Ovary (tissue), 9 donors: ENCODE measurements around the gene SLC4A5. TPM values are rescaled to one million over a fixed set of nuclear protein-coding genes. Genes with fewer than 3 reads are reported as not detected.
A peak's percentile ranks its signal among the peaks of the same experiment; 100 is the strongest.

ENCODE experiments used
- DNase-seq, 5 donors: peaks; one replicate each; pipeline ENCODE4 v3.0.0-alpha.2; 2019 to 2020
- H3K27ac ChIP-seq, 2 donors: fragments of 200-600 bp; one replicate each; pipeline versions ENCODE4 v1.5.1 to v1.8.0; 2019 to 2022
- H3K27me3 ChIP-seq: fragments of 200-600 bp; one replicate; pipeline ENCODE4 v1.8.0; 2022
- H3K36me3 ChIP-seq: fragments of 200-600 bp; sonication (generic); one replicate; pipeline ENCODE4 v1.5.1; 2019
- H3K4me1 ChIP-seq: one replicate; pipeline ENCODE4 v1.8.1; 2013; ENCODE audit warnings: mild to moderate bottlenecking, moderate library complexity; ENCODE audit not compliant: insufficient read depth
- H3K4me3 ChIP-seq: fragments of 200-600 bp; sonication (generic); one replicate; pipeline ENCODE4 v1.5.1; 2017
- H3K9me3 ChIP-seq, 2 donors: fragments of 200-600 bp in 1 of 2; sonication (generic) in 1 of 2; one replicate each; pipeline versions ENCODE4 v1.5.1 to v1.8.1; 2013 to 2019; ENCODE audit warnings: mild to moderate bottlenecking in 1 of 2, moderate library complexity in 1 of 2
- CTCF ChIP-seq, 3 donors: fragments of 450-650 bp in 2 of 3; fragments of 200-600 bp in 1 of 3; IDR thresholded peaks; one replicate each; pipeline versions ENCODE4 v1.5.1 to v1.8.0; 2016 to 2022; ENCODE audit warnings: antibody characterized with exemption in 3 of 3, mild to moderate bottlenecking in 1 of 3
- EP300 ChIP-seq: sonication (generic); formaldehyde crosslinking; IDR thresholded peaks from one replicate; pipeline ENCODE4 v1.6.1; 2017; ENCODE audit warnings: antibody characterized with exemption
- POLR2A ChIP-seq: fragments of 450-650 bp; IDR thresholded peaks from one replicate; pipeline ENCODE4 v1.6.1; 2017; ENCODE audit warnings: antibody characterized with exemption, mild to moderate bottlenecking, moderate library complexity
- WGBS, 3 donors: extraction: QIAGEN DNeasy Blood & Tissue Kit in 1 of 3; methylation state at CpG; one replicate each; pipeline versions ENCODE4 v1.1.5 to v1.1.7; 2013 to 2017; 5-methylcytosine and 5-hydroxymethylcytosine counted together
- intact Hi-C, 4 donors: fragments of 100-400 bp; cut with DNase I; formaldehyde crosslinking; loops; one replicate each; pipeline versions ENCODE4 v1.11.0 to v1.15.1; 2022 to 2023
- polyA plus RNA-seq, 2 donors: library from polyadenylated mRNA; stranded (reverse); fragments of 200-250 nt in 1 of 2; fragments of 350-450 nt in 1 of 2; fragmentation: Illumina TruSeq in 1 of 2; extraction: RNeasy Lipid Tissue Mini Kit (QIAGEN cat#74804) in 1 of 2; gene quantifications; one replicate each; pipeline ENCODE4 v1.2.3, GENCODE V29; 2013 to 2014
- total RNA-seq, 7 donors: library from RNA; depleted of rRNA in 2 of 7; stranded (reverse); fragments of >200 nt in 2 of 7; fragmentation: NEBNext Ultra II Directional in 3 of 7; extraction: Animal tissue kit (Norgen Biotek cat#: 25700) in 3 of 7; gene quantifications; one replicate each; pipeline versions ENCODE4 v1.1.0 to v1.2.4, GENCODE V29; 2016 to 2023
- donor health status: DM: no; HTN: no; CAD: no; lungs with moderate emphysema.
- donor health status: DM: no; HTN: no; CAD: no.
- donor health status: Bipolar disorder and iron deficiency.
- donor health status: DM: yes; HTN: yes; CAD: no.
- donor health status: DM: no; HTN: no; CAD: no.
- donor health status: DM: yes; HTN: yes; CAD: no.

SLC4A5 gene
- total and polyA plus RNA-seq, 9 donors: 1.1 to 6.3 (median 2.4) TPM

- Histone ChIP-seq H3K36me3 (no peaks in the 10 kb centered on the region), H3K9me3 (no peaks in the 10 kb centered on the region), H3K27me3 (no peaks in the 10 kb centered on the region), H3K4me3 (no peak overlapping the region), H3K4me1 (no peaks in the 10 kb centered on the region), H3K27ac (no peak overlapping the region)
- no peak for DNase-seq
- TF ChIP-seq EP300: no peak
- no peak for TF ChIP-seq CTCF (IDR thresholded peaks at IDR 0.05)
- no peak for TF ChIP-seq POLR2A
- intact Hi-C loops: loop anchor here in 1 of 4 donors (10.0 kb wide), 1 partner anchor 109 kb away; the partner anchor contains the start of gene BOLA3
- WGBS, 3 donors: 18 to 30% (median 25%) methylated on average over 7 of the region's 7 CpGs
Observed at GRCh38 chr2:74253306-74253970, 89.8 kb downstream of the SLC4A5 start.

DNA sequence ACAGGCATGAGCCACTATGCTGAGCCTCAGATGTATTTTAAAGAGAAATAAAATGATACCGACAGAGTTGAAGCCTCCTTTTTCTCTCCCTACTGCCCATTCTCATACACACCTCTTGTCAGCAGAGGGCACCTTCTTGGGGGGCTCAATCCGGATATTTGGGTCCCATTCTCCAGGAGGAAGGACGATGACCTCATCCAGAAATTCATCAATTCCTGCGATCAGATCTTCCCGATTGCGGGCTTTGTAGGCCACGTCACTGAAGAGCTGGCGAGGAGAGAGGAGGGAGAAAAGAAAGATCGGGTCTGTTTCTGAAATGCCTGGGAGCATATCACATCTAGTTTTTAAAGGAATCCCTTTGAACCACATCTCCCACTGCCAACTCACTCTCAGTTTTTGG lies 90.4 kb downstream of the SLC4A5 start:
- DNase-seq: peak in 1 of 5 donors; percentile 4
- Histone ChIP-seq H3K4me3 (no peak overlapping the region), H3K4me1 (no peaks in the 10 kb centered on the region), H3K9me3 (no peaks in the 10 kb centered on the region), H3K27ac (no peak overlapping the region), H3K36me3 (no peaks in the 10 kb centered on the region), H3K27me3 (no peaks in the 10 kb centered on the region)
- TF ChIP-seq POLR2A (no peak), EP300 (no peak), CTCF (IDR thresholded peaks at IDR 0.05) (no peak)
- intact Hi-C loops: loop anchor here in 1 of 4 donors (10.0 kb wide), 1 partner anchor 108 kb away; the partner anchor contains the start of gene BOLA3
- 64 to 65% (median 65%) methylated on average over 9 of the region's 9 CpGs for WGBS, 3 donors

- peak in 1 of 5 donors; percentile 9 for DNase-seq
- H3K27me3 ChIP-seq: no peaks in the 10 kb centered on the region
- no peak overlapping the region for H3K4me3 ChIP-seq
- 85 to 90% (median 87%) methylated on average over 10 of the region's 10 CpGs for WGBS, 3 donors
- H3K36me3 ChIP-seq: no peaks in the 10 kb centered on the region
- H3K9me3 ChIP-seq: no peaks in the 10 kb centered on the region
- TF ChIP-seq CTCF (IDR thresholded peaks at IDR 0.05): no peak
- TF ChIP-seq EP300: no peak
- no peak for TF ChIP-seq POLR2A
- H3K27ac ChIP-seq: no peak overlapping the region
- intact Hi-C loops: loop anchor here in 1 of 4 donors (10.0 kb wide), 1 partner anchor 107 kb away; the partner anchor contains the start of gene BOLA3
- no peaks in the 10 kb centered on the region for H3K4me1 ChIP-seq
Observed at GRCh38 chr2:74252036-74252435, 91.2 kb downstream of the SLC4A5 start.

GRCh38 chr2:74250189-74250631 lies 93.0 kb downstream of the SLC4A5 start:
- TF ChIP-seq POLR2A: no peak
- peak; percentile 46 to 52 (median 47) for TF ChIP-seq CTCF (IDR thresholded peaks at IDR 0.05)
- no peak for TF ChIP-seq EP300
- intact Hi-C loops: loop anchor here in 1 of 4 donors (10.0 kb wide), 1 partner anchor 105 kb away; the partner anchor contains the start of gene BOLA3
- Histone ChIP-seq H3K36me3 (no peaks in the 10 kb centered on the region), H3K4me1 (no peaks in the 10 kb centered on the region), H3K27ac (no peak overlapping the region), H3K9me3 (no peaks in the 10 kb centered on the region), H3K4me3 (no peak overlapping the region), H3K27me3 (no peaks in the 10 kb centered on the region)
- peak; percentile 30 to 65 (median 49) for DNase-seq
- 22 to 26% (median 24%) methylated on average over 10 of the region's 10 CpGs for WGBS, 3 donors
